ENCODE results near the gene FOXR1.

FOXR1 gene

GRCh38 chr11:119027561-119028345, 56.2 kb downstream of the FOXR1 start:
- no peak for DNase-seq

DNA sequence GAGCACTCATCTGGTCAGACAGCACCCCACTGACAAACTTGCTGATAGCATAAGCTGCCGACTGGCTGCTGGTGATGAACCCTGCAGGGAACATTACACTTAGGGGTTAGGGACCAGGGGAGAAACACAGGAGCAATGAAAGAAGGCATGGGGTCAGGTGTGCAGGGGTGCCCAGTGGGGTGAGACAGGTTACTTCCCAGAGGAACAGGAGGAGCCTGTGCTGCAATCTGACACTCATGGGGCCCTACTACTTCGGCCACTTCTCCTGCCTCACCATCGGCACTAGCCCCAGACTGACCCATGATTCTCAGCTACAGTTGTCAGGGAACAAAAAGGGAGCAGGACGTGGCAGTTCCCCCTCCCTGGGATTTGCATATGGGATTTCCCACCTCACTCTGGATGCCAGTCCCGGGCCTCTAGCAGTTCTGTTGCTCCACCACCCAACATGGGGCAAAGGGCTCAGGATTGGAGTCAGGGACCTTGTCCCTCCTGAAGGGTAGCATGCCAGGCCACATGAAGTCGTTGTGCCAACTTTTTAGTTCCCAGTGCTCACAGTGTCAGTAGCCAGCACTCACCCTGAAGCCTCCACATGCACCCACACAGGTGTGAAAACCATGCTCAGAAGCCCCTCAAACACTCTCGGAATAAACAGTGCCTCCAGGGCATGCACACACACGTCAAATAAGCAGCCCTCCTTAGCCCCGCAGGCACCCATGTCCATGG, 56.9 kb downstream of the FOXR1 start:
- peak; percentile 62 to 74 (median 72) for DNase-seq

DNA sequence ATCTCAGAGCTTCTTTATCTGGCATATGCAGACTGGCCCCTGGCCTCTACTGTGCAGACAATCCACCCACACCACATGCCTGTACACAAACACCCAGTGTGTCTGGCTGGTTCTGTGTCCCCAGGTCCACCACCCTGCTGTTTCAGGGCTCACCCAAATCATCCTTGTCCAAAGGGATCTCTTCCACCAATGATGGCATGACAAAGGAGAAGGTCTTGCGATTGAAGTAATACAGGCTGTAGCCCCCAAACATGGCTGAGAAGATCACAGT, 57.4 kb downstream of the FOXR1 start:
- no peak for DNase-seq

GRCh38 chr11:119029340-119030028, 57.9 kb downstream of the FOXR1 start:
- peak; percentile 52 to 64 (median 57) for DNase-seq

- DNase-seq = no peak
Observed at GRCh38 chr11:119030029-119030328, 58.4 kb downstream of the FOXR1 start.

DNA sequence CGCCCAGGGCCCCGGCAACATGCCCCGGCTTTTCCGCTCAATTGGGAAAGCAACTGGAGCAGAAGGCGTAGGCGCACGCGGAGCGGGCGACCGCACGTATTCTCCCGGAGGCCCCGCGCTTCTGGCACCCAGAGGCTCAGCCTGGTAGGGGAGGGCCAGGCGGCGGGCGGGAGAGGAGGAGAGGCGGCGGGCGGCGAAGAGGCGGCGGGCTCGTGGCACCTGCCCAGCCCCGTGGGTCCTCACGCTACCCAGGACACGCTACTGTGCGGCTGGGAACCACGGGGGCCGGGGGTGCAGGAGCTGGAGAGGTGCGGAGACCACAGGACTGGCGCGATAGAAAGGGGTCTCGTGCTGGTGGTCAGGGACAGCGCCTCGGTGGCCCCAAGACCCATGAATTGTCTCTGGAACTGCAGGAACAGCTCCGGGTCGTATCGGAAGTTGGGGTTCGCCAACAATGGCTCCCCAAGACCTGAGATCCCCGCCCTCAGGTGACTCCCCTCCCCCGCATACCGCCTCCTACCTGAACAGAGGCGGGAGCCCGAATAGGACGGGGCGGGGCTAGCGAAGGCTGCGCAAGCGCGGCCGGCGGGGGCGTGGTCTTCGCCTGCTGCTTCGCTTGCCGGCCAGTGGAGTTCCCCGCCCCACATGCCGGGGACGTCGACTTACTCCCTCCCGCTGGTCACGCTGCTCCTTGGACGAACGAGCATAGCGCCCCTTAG, 58.9 kb downstream of the FOXR1 start, which contains the start of gene SLC37A4:
TSS of gene SLC37A4 (minus strand) at position 549 of the 719 bp plus-strand sequence.
- peak; percentile 99 for DNase-seq

Measured in suppressor macrophage treated with lipopolysaccharide for 1 hour (primary cell).